Measurements from ENCODE around the gene CAPN15.

Gene CAPN15

DNA sequence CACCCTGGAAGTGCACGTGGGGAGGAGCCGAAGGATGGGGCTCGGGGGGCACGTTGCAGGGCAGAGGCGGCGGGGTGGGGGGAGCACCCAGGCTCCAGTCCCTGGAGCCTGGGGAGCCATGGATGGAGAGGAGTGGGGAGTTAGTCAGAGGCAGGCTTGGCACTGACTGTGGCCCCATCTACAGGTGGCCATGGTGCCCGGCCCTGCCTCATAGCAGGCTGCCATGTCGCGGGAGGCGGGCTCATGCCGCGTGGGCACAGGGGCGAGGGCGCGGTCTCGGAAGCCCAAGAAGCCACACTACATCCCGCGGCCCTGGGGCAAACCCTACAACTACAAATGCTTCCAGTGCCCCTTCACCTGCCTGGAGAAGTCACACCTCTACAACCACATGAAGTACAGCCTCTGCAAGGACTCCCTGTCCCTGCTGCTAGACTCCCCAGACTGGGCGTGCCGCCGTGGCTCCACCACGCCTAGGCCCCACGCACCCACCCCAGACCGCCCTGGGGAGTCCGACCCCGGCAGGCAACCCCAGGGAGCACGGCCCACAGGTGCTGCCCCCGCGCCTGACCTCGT, 35.6 kb downstream of the CAPN15 start:
- no peak for DNase-seq

DNA sequence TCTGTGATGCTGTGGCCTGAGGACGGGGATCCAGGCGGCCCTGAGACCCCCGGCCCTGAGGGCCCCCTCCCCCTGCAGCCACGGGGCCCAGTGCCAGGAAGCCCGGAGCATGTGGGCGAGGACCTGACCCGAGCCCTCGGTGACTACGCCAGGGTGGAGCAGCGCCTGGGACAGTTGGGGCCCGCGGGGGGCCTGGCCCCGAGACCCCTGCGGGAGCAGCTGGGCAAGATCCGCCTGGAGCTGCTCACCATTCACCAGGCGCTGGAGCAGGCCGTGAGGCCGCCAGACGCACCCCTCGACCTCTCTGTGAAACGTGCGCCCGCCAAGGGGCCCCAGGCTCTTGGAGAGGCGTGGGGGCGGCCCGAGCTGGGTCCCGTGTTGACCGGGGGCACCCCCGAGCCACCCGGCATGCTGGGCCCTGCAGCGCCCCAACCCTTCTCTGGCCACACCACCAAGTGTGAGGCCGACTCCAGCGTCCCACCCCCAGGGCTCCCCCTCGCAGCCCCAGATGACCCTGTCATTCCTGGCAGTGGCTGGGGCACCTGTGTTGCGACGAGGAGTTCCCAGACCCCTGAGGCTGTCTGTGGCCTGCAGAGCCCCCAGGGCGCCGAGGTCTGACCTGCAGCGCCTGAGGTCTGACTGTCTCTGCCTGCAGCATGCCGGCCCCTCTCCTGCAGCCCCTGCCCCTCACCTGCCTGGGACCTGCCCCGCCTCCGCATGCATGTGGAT, 37.3 kb downstream of the CAPN15 start:
- DNase-seq = no peak

DNA sequence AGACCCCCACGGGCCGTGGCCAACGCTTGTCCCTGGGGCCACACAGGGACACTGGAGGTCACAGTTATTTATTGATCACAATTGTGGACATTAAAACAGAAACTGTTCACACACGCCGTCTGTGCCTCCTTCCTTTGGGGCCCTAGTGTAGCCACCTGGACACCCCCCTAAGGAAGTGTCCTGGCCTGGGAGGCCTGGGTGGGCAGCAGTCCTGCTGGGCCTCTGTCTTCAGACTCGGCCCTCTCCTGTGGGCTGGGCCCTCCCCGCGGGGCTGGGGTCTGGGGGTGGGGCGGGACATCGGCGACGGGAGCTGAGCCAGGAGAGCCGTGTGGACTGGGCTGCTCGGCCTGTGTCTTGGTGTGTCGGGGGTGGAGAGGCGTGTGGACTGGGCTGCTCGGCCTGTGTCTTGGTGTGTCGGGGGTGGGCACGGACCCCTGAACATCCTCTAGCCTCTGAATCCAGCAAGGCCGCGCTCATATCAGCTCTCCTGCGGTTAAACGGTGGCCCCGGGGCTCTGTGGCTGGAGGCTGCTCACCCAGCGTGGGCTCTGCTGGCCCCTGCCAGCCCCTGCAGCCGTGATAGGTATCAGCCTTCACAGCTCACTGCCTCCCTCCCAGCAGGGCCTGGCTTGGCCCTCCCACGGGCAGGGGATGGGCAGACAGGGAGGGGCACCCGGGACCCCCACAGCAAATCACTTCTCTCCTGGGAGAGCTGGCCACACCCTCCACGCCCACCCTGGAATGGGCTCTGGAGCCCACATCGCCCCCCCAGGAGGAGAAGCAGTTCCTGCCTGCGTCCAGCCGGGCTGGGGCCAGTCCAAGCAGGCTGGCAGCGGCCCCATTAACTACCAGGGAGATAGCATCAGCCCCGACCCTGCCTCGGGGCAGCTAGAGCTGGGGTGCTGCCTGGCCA, 38.2 kb downstream of the CAPN15 start:
- no peak for DNase-seq

DNA sequence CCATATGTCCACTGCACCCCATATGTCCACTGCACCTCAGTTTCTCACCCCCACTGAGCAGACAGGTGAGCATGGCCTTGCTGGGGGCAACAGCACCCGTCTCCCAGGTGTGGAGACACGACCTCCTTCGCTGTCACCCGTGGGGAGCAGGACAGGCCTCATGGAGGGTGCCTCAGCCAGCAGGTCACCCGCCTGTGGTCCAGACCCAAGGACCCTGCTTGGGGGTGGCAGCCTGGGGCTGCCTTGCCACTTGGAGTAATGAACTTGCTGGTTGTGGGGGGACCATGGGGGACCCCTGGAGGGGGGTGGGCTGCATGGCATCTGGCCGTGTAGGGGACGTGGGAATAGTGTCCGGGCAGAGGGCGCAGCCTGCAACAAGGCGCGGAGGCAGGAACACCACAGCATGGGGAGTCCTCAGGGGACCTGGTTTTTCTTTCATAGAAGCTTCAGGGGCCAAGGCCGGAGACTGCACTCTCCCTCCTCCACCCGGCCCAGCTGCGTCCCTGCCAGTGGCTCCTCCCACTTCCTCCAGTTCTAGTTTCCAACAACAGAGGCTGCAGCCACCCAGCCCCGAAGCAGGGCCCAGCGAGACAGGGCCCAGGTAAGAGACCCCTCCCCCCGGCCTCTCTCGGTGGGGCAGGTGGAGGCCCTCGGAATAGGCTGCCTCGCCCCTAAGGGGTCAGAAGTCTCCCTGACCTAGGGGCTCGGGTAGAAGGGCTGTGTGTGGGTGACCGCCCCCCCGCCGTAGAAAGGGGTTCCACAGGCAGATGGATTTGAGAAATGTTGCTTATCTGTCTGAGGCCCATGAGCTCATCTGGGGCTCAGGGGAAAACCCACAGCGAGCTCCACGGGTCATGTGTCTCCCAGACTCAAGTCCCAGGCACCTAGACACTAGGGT, 39.2 kb downstream of the CAPN15 start, which contains the start of gene NHLRC4:
Gene NHLRC4 (plus strand): TSS at position 531 of the 898 bp plus-strand sequence. CDS start 1,043 bp downstream, outside the sequence.
- peak; percentile 59 for DNase-seq

DNA sequence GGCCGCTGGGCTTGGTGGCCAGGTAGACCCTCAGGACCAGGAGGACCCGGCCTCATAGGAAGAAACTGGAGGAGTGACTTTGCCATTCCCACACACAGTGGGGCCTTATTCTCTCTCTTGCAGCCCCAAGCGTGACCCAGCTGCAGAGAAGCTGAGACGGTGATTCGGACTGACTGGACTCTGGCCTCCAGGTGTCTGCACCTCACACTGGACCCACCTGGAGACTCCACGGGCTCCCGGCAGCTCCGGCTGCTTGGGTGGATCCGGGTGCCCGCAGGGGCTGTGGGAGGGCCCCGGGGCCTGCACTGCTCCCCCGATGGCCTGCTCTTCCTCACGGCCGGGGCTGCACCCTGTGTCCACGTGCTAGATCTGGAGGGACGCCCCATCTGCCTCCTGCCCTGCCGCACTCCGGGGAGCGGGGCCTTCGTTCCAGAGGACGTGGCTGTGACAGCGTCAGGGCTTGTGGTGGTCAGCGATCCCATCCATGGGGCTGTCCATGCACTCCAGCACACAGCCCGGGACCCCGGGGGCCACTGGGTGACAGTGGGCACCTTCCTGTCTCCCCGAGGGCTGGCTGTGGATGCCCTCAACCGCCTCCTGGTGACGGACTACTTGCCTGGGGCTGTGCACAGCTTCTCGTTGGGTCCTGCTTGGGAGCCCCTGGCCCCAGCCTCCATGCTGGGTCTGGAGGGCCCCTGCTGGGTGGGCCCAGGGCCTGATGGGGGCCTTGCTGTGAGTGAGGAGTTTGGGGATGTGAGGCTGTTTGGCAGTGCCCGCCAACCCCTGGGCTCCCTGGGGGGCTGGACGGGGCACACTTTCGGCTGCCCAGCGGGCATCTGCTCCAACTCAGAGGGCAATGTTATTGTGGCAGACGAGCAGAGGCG, 40.1 kb downstream of the CAPN15 start:
- no peak for DNase-seq

DNA sequence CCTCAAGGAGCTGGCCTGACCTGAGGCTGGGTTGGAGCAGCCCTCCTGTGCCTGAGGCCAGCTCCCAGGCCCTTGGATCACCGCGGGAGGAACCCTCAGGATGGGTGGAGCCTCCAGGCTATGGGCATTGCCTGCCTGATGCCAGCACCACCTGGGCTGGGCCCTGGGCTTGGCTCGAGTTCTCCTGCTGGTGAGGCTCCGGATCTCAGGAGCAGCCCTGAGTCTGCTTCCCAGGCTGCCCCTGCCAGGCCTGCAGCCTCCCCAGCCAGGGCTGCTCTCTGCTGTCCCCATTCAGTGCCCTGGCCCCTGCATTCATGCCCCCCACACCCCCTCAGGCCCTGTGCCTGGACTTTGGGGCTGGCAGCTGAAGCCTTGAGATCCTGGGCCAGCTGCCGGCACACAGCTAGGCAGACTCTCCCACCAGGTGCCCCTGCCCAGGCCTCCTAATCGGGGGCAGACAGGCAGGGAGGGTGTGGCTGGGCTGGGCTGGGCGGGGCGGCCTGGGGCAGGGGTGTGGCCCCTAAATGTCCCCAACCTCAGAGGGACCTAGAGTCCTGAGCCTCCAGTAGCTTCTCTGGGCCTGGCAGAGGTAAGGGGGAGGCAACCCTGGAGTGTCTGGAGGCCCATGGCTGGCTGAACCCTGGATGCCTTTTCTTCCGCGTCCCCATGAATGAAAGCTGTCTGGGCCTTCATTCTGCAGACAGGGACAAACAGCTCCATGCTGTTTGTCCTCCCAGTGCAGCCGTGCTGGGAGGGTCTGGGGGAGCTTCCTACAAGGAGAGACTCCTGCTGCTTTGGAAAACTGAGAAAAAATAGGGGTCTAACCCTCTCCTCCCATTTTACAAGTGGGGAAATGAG, 41.1 kb downstream of the CAPN15 start:
- no peak for DNase-seq

DNA sequence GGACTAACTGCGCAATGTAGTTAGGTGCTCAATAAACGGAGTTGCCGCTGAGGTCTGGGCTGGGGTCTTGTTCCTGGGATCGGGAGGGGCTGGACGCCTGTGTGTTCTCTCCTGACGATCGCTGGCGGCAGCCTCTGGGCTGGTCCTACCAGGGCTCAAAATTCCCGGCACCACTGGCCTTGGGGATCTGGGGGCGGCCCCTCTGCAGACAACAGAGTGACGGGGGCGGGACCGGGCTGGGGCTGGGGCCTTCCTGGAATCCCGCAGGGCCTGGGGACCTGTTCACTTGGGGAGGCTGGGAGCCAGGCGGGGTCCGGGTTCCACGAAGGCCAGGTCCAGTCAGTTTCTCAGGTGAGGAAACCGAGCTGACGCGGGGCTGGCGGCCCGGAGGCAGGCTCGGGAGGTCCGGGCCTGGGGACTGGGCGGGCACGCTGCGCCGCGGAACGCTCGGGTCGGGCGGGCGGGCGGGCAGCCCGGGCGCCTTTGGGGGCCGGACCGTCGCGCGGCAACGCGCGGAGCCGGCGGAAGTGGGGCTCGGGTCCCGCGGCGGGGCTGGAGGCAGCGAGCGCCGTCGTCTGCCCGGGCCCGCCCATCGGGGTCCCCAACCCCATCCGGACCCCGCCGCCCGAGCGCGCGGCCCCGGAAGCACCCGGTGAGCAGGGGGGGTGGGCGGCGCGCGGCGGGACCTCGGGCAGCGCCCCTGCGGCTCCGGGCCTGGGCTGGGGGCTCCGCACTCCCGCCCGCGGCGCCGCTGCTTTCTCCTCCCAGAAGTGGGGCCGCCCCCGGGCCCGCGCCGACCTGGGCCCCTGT, 42.1 kb downstream of the CAPN15 start, which contains the start of gene PIGQ:
Gene PIGQ (plus strand): TSS at position 524 of the 810 bp plus-strand sequence. CDS start 4,107 bp downstream, outside the sequence.
- DNase-seq = peak; percentile 69

DNA sequence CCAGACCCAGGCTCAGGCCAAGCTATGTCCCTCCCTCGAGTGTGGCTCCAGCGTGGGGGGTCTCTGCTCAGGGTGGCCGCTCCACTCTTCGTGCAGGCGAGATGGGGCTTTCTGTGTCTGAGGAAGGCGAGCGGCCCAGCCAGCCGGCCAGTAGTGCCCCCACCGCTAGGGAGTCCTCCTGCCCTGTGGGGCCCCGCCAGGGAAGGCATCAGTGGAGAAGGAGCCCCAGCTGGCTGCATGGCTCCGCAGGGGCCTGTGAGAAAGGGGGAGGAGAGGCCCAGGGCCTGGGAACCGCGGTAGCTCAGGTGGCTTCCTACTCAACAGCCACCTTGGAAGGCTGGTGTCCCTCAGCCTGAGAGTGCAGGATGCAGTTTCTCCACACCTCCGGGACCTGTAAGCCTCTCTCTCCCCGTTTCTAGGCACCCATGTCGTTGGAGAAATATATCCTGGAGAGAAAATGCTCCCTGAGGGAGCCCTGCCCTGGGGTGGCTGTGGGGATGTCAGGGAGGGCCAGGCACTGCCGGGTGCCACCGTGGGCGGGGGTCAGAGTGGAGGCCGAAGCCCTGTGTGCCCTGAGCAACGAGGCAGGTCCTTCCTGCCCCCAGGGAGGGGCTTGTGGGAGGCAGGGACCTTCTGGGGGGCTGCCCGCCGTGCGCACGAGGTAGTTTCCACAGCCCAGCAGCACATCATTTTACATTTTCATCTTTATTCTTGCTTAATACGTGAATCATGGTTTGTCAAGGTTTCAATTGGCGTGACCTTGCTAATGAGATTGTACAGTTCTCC, 45.5 kb downstream of the CAPN15 start:
- no peak for DNase-seq

DNA sequence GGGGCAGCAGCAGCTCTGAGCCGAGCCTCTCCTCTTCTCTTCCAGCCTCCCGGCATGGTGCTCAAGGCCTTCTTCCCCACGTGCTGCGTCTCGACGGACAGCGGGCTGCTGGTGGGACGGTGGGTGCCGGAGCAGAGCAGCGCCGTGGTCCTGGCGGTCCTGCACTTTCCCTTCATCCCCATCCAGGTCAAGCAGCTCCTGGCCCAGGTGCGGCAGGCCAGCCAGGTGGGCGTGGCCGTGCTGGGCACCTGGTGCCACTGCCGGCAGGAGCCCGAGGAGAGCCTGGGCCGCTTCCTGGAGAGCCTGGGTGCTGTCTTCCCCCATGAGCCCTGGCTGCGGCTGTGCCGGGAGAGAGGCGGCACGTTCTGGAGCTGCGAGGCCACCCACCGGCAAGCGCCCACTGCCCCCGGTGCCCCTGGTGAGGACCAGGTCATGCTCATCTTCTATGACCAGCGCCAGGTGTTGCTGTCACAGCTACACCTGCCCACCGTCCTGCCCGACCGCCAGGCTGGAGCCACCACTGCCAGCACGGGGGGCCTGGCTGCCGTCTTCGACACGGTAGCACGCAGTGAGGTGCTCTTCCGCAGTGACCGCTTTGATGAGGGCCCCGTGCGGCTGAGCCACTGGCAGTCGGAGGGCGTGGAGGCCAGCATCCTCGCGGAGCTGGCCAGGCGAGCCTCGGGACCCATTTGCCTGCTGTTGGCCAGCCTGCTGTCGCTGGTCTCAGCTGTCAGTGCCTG, 46.7 kb downstream of the CAPN15 start:
- no peak for DNase-seq

DNA sequence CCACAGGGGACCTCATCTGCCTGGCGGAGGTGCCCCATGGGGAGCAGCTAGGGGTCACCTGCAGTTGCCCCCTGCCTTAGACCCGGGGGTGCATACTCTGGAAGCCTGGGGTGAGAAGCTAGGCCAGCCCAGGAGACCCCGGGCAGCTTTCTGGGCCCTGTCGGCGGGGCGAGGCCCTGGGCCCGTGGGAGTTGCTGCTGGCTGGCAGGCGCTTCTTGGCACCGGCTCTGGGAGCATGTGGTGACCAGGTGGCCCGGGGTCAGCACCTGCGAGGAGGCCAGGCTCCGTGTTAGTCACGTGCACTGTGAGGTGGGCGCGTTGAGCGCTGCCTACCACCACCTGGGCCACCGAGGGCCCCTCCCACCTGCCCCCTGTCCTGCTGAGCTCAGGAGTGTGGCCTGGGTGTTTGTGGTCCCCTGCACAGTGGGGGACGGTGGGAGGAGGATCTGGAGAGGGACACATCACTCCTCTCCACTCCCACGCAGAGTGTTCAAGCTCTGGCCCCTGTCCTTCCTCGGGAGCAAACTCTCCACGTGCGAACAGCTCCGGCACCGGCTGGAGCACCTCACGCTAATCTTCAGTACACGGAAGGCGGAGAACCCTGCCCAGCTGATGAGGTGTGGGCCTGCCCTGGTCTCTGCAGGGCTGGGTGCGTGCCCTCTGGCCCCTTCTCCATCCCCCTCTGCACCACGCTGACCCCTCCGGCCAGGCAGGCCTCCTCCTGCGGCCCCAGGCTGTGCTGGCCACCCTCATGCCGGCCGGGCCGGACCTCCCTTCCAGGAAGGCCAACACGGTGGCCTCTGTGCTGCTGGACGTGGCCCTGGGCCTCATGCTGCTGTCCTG, 48.1 kb downstream of the CAPN15 start:
- no peak for DNase-seq

DNA sequence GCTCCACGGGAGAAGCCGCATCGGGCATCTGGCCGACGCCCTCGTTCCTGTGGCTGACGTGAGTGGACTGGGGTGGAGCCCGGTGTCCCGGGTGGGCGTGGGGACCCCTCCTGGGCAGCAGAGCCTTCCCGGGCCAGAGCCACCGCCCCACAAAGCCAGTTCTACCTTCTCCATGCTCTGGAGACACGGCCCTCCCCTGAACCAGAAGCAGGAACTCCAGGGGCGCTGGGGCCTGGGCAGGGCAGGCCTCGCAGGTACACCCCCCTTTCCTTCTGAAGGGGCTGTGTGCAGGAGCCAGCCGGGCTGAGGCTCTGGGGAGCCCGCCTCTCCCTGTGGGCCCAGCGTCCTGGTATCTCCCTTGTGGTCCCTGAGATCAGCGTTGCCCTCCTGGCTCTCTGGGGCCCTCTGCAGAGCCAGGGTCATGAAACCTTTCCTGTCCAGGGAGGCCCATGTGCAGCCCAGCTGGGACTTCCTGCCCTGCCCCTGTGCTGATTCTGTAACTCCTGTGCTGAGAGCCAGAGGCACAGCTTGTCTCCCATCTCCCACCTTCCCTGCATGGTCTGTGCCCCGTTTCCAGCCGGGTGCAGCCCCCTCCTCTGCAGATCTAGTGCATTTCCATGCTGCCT, 48.8 kb downstream of the CAPN15 start:
- DNase-seq = no peak

DNA sequence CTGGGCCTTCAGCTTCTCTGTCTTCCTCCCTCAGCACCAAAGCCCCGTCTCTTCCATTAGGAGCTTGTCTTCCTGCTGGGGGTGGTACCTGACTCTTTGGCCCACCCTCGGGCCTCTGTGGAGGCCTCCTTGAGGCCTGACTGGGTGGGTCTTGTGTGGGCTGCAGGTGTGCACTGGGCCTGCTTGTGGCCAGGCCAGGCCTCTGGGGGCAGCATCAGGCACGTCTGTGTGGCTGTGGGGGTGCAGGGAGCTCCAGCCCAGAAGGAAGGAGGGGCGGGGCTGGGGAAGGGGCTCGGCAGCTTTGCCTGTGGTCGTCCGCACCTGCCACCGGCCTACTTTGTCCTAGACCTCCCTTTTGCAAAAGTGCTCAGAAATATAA, 49.3 kb downstream of the CAPN15 start:
- DNase-seq = no peak

DNA sequence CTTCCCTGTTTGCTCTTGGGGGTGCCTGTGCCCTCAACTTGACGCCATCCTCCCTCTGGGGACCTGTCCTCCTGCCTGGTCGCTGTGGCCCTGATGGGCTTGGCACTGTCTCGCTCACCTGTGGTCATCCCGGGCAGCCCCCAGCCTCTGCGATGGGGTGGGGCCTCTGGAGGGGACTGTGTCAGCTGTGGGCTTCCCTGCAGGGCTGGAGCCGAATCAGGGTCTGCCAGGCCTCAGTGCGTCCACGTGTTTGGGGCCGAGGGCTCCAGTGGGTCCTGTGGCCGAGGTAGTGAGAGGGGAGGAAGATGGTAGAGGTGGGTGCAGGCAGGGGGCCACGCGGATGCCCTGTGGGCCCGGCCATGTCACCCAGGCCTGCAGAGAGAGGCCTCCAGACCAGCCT, 50.3 kb downstream of the CAPN15 start:
- DNase-seq = no peak

DNA sequence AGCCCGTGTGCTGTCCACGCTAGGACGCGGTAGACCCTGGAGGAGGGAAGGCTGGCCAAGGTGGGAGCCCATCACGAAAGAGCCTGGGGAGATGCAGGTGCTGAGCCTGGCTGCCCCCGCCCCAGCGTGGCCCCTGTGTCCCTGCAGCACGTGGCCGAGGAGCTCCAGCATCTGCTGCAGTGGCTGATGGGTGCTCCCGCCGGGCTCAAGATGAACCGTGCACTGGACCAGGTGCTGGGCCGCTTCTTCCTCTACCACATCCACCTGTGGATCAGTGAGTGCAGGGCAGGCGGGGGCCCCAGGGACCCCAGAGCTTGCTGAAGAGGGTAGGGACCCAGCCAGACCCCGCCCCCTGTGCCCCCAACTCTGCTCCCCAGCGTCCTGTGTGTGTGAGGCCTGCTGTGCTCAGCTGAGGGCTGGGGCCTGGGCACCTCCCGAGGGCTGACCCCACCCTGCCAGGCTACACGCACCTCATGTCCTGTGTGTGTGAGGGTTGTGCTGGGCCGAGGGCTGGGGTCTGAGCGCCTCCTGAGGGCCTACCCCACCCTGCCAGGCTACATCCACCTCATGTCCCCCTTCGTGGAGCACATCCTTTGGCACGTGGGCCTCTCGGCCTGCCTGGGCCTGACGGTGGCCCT, 50.8 kb downstream of the CAPN15 start:
- DNase-seq = no peak

DNA sequence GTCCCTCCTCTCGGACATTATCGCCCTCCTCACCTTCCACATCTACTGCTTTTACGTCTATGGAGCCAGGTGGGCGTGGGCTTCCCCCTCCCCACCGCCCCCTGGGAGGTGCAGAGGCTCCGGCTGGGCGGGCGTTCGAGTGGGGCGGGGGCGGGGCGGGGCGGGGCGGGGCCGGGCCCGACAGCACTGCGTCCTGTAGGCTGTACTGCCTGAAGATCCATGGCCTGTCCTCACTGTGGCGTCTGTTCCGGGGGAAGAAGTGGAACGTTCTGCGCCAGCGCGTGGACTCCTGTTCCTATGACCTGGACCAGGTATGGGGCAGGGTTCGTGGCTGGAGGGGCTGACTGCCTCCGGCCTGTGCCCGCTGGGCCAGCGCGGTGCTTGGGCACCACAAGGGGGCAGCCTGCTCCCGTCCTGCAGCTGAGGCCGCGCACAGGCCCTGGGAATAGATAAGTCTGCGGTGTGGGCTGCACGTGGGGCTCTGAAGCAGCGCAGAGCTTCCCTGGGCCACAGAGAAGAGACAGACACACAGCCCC, 51.4 kb downstream of the CAPN15 start:
- DNase-seq = peak; percentile 73

Data from CD4-positive, alpha-beta T cell treated with Interleukin-17A for 1 hour (primary cell).